H1 (cell line): ENCODE data around the gene TMEM30A. TPM values are rescaled to one million over a fixed set of nuclear protein-coding genes. Genes with fewer than 3 reads are reported as not detected.

Experiments used
- CTCF ChIA-PET: fragments of 300-600 bp; sonication (Branson Sonifier 250); formaldehyde crosslinking; loops from one replicate; lab custom pipeline; 2021; ENCODE audit not compliant: partially characterized antibody; lab: Charles Lee
- POLR2A ChIA-PET: fragments of 300-600 bp; sonication (Branson Sonifier 250); formaldehyde crosslinking; loops from one replicate; lab custom pipeline; 2021; ENCODE audit warnings: inconsistent platforms; ENCODE audit not compliant: partially characterized antibody; lab: Charles Lee
- DNase-seq, 2 experiments: peaks; one replicate each; pipeline versions ENCODE4 v3.0.0 to v3.0.0-alpha.2; 2010 to 2022; ENCODE audit warnings: low spot score in 2 of 2, low read depth in 1 of 2, mixed read lengths in 1 of 2
- FAIRE-seq: peaks from 2 replicates; lab custom pipeline; 2011; peaks lifted over from hg19 to GRCh38; lab: Jason Lieb, UNC
- H2AFZ ChIP-seq: 2 replicates; pipeline ENCODE4 v1.8.1; 2012; ENCODE audit warnings: low read length, inconsistent platforms
- H2AK5ac ChIP-seq: 2 replicates; pipeline ENCODE4 v1.6.1; 2013; ENCODE audit warnings: low read depth, low read length
- H2BK120ac ChIP-seq: replicated peaks from 2 replicates; pipeline ENCODE3; 2013; ENCODE audit warnings: low read depth, low read length, inconsistent platforms
- H2BK12ac ChIP-seq: 2 replicates; pipeline ENCODE4 v1.6.1; 2013; ENCODE audit warnings: low read depth, low read length
- H2BK15ac ChIP-seq: 2 replicates; pipeline ENCODE4 v1.6.1; 2013; ENCODE audit warnings: low read length
- H2BK20ac ChIP-seq: 2 replicates; pipeline ENCODE4 v1.6.1; 2013; ENCODE audit warnings: low read length
- H2BK5ac ChIP-seq: 2 replicates; pipeline ENCODE4 v1.6.1; 2013; ENCODE audit warnings: low read depth, low read length
- H3K14ac ChIP-seq: 2 replicates; pipeline ENCODE4 v1.6.1; 2013; ENCODE audit warnings: inconsistent platforms; ENCODE audit not compliant: insufficient read length
- H3K18ac ChIP-seq: 2 replicates; pipeline ENCODE4 v1.6.1; 2013; ENCODE audit warnings: low read length; ENCODE audit errors: extremely low read depth
- H3K23ac ChIP-seq: 2 replicates; pipeline ENCODE4 v1.6.1; 2013; ENCODE audit warnings: inconsistent platforms; ENCODE audit not compliant: insufficient read length
- H3K23me2 ChIP-seq: 2 replicates; pipeline ENCODE4 v1.6.1; 2013; ENCODE audit warnings: low read depth, low read length
- H3K27ac ChIP-seq: 2 replicates; pipeline ENCODE4 v1.6.1; 2011; ENCODE audit warnings: low read depth, low read length, inconsistent platforms
- H3K27me3 ChIP-seq, 4 experiments: replicated peaks in 1 of 4; 1 replicate in 1 of 4; 2 replicates in 3 of 4; pipeline versions ENCODE4 v1.6.1 to v1.8.1; 2011 to 2013; ENCODE audit warnings: low read length in 3 of 4, mild to moderate bottlenecking in 3 of 4, inconsistent platforms in 2 of 4, mixed read lengths in 2 of 4, moderate library complexity in 1 of 4; ENCODE audit not compliant: control insufficient read depth in 3 of 4, insufficient read depth in 3 of 4; ENCODE audit errors: extremely low read depth in 1 of 4
- H3K36me3 ChIP-seq, 4 experiments: 2 replicates each; pipeline versions ENCODE4 v1.6.1 to v1.8.1; 2011 to 2013; ENCODE audit warnings: mild to moderate bottlenecking in 4 of 4, low read length in 3 of 4, moderate library complexity in 2 of 4, control low read depth in 1 of 4, inconsistent platforms in 1 of 4; ENCODE audit not compliant: insufficient read depth in 4 of 4, control insufficient read depth in 2 of 4
- H3K4ac ChIP-seq: replicated peaks from 2 replicates; pipeline ENCODE3; 2013; ENCODE audit warnings: low read length, low read depth, mixed read lengths, inconsistent platforms; ENCODE audit not compliant: insufficient read length
- H3K4me1 ChIP-seq, 4 experiments: replicated peaks in 1 of 4; 1 replicate in 1 of 4; 2 replicates in 3 of 4; pipeline versions ENCODE4 v1.6.1 to v1.8.1; 2011 to 2013; ENCODE audit warnings: low read length in 3 of 4, inconsistent platforms in 2 of 4, mixed read lengths in 1 of 4; ENCODE audit not compliant: insufficient read depth in 4 of 4, control insufficient read depth in 3 of 4
- H3K4me2 ChIP-seq, 2 experiments: 2 replicates each; pipeline versions ENCODE4 v1.6.1 to v1.8.1; 2011 to 2013; ENCODE audit warnings: low read depth in 2 of 2, low read length in 2 of 2, control low read depth in 1 of 2, inconsistent platforms in 1 of 2, mild to moderate bottlenecking in 1 of 2; ENCODE audit not compliant: insufficient read depth in 1 of 2
- H3K4me3 ChIP-seq, 4 experiments: fragments of 200-600, 300-600 bp in 1 of 4; sonication (generic), shearing (Covaris generic), sonication (Bioruptor Twin) in 1 of 4; 2 replicates each; pipeline versions ENCODE4 v1.5.1 to v1.8.1; 2011 to 2016; ENCODE audit warnings: low read length in 4 of 4, low read depth in 3 of 4, control low read depth in 2 of 4, inconsistent platforms in 2 of 4, mild to moderate bottlenecking in 2 of 4, mixed read lengths in 1 of 4, moderate library complexity in 1 of 4; ENCODE audit not compliant: insufficient read depth in 2 of 4; ENCODE audit errors: extremely low read depth in 1 of 4
- H3K56ac ChIP-seq: replicated peaks from 2 replicates; pipeline ENCODE3; 2013; ENCODE audit warnings: low read depth, mild to moderate bottlenecking, mixed read lengths, low read length, inconsistent platforms; ENCODE audit not compliant: insufficient read length
- H3K79me1 ChIP-seq: 2 replicates; pipeline ENCODE4 v1.6.1; 2013; ENCODE audit warnings: low read depth, low read length, control low read depth
- H3K79me2 ChIP-seq, 2 experiments: 2 replicates each; pipeline versions ENCODE4 v1.6.1 to v1.8.1; 2012 to 2013; ENCODE audit warnings: low read length in 2 of 2, mild to moderate bottlenecking in 2 of 2, inconsistent platforms in 1 of 2; ENCODE audit not compliant: insufficient read depth in 2 of 2, control insufficient read depth in 1 of 2
- H3K9ac ChIP-seq, 4 experiments: replicated peaks in 1 of 4; 1 replicate in 1 of 4; 2 replicates in 3 of 4; pipeline versions ENCODE4 v1.6.1 to v1.8.1; 2011 to 2013; ENCODE audit warnings: low read depth in 3 of 4, low read length in 3 of 4, control low read depth in 2 of 4, mild to moderate bottlenecking in 2 of 4, moderate library complexity in 2 of 4, inconsistent platforms in 1 of 4; ENCODE audit errors: extremely low read depth in 1 of 4
- H3K9me3 ChIP-seq, 2 experiments: 2 replicates each; pipeline versions ENCODE4 v1.6.1 to v1.8.1; 2012 to 2013; ENCODE audit warnings: mild to moderate bottlenecking in 2 of 2, moderate library complexity in 2 of 2, control low read depth in 1 of 2, inconsistent platforms in 1 of 2, low read depth in 1 of 2, low read length in 1 of 2, mixed read lengths in 1 of 2; ENCODE audit not compliant: insufficient read depth in 2 of 2
- H4K20me1 ChIP-seq, 2 experiments: replicated peaks in 1 of 2; 2 replicates each; pipeline versions ENCODE3 to v1.8.1; 2011 to 2013; ENCODE audit warnings: inconsistent platforms in 2 of 2, low read length in 2 of 2, mild to moderate bottlenecking in 1 of 2; ENCODE audit not compliant: insufficient read depth in 2 of 2, control insufficient read depth in 1 of 2
- H4K5ac ChIP-seq: 2 replicates; pipeline ENCODE4 v1.6.1; 2013; ENCODE audit warnings: low read length, low read depth, mixed read lengths, inconsistent platforms; ENCODE audit not compliant: insufficient read length
- H4K8ac ChIP-seq: 2 replicates; pipeline ENCODE4 v1.8.0; 2013; ENCODE audit warnings: mild to moderate bottlenecking, moderate library complexity, low read length, inconsistent platforms; ENCODE audit not compliant: insufficient read depth; ENCODE audit errors: extremely low read depth
- H4K91ac ChIP-seq: replicated peaks from 2 replicates; pipeline ENCODE3; 2013; ENCODE audit warnings: low read length, mixed read lengths, inconsistent platforms; ENCODE audit not compliant: insufficient read length
- BCL11A ChIP-seq, 2 experiments: IDR thresholded peaks; one replicate each; pipeline ENCODE4 v1.6.1; 2011; ENCODE audit warnings: low read depth in 2 of 2, low read length in 2 of 2, mild to moderate bottlenecking in 2 of 2
- GABPA ChIP-seq: IDR thresholded peaks from 2 replicates; pipeline ENCODE4 v1.6.1; 2011; ENCODE audit warnings: mild to moderate bottlenecking, low read length, moderate library complexity, borderline replicate concordance; ENCODE audit not compliant: insufficient read depth
- RFX5 ChIP-seq: IDR thresholded peaks from 2 replicates; pipeline ENCODE4 v1.6.1; 2011; ENCODE audit warnings: low read depth, low read length, improper control_type of control experiment, borderline replicate concordance
- SAP30 ChIP-seq: fragments of 300-600 bp; sonication (generic); IDR thresholded peaks from 2 replicates; pipeline ENCODE4 v1.7.1; 2012; ENCODE audit warnings: low read length, moderate library complexity, mild to moderate bottlenecking, inconsistent platforms; ENCODE audit not compliant: insufficient read depth, insufficient replicate concordance
- WGBS, 2 experiments: shearing (Covaris generic) in 1 of 2; methylation state at CpG; one replicate each; pipeline versions ENCODE4 v1.1.6 to v1.1.7; 2013 to 2015; ENCODE audit warnings: low lambda C conversion rate in 2 of 2, mixed read lengths in 2 of 2, inconsistent platforms in 1 of 2, low coverage in 1 of 2, missing lambda C conversion rate in 1 of 2; ENCODE audit not compliant: insufficient replicate concordance in 2 of 2, insufficient coverage in 1 of 2, insufficient read length in 1 of 2; ENCODE audit errors: extremely low coverage in 1 of 2, missing lambda C conversion rate in 1 of 2; 5-methylcytosine and 5-hydroxymethylcytosine counted together
- polyA plus RNA-seq, 7 experiments: library from polyadenylated mRNA; depleted of rRNA in 3 of 7; stranded (reverse) in 5 of 7; unstranded in 2 of 7; fragments of >200 nt in 5 of 7; fragments of 200-250 nt in 2 of 7; gene quantifications; 1 replicate in 5 of 7; 2 replicates in 1 of 7; 4 replicates in 1 of 7; pipeline versions ENCODE4 v1.2.1 to v1.2.3, GENCODE V29; 2011 to 2013; ENCODE audit warnings: missing spikeins in 2 of 7, mixed read lengths in 2 of 7
- total RNA-seq: library from RNA; stranded (reverse); fragmentation: NEBNext Ultra II Directional; extraction: Animal tissue kit (Norgen Biotek cat#: 25700); gene quantifications from 2 replicates; pipeline ENCODE4 v1.2.1, GENCODE V29; 2021

Gene TMEM30A
- total and polyA plus RNA-seq, 2 of the 8 experiments (the other 6 are each of a cell fraction or from before 2014, with no cell fraction given) = 10.5 to 71.0 TPM

DNA sequence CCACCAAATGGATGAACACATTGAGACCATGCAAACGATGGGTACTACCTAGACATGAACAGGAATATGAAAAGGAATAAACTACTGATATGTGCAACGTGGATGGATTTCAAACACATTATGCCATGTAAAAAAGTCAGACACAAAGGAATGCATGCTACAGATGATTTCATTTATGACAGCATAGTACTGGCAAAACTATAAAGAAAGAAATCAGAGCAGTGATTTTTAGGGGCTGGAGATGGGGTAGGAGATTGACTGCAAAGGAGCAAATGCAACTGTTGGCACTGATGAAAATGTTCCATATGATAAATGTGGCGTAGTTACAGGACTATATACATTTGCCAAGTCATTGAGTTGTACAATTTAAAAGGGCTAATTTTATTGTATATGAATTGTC lies 65.3 kb downstream of the TMEM30A start:
- no peak overlapping the region for H2AK5ac ChIP-seq
- H2BK15ac ChIP-seq = no peak overlapping the region
- TF ChIP-seq BCL11A (IDR thresholded peaks at IDR 0.05; ENCODE audit: low read depth in 2 of 2, low read length in 2 of 2) = no peak
- no peak for TF ChIP-seq RFX5
- no peak for TF ChIP-seq GABPA
- no peak for TF ChIP-seq SAP30
- FAIRE-seq = no peak
- no peak for DNase-seq
- H3K9me3 ChIP-seq = no peaks in the 10 kb centered on the region
- H3K4me3 ChIP-seq = no peak overlapping the region
- no peak overlapping the region for H2BK20ac ChIP-seq
- H3K4me2 ChIP-seq = no peak overlapping the region
- H2BK5ac ChIP-seq = no peak overlapping the region
- H3K14ac ChIP-seq = no peak overlapping the region
- H4K91ac ChIP-seq = no peak overlapping the region
- no peaks in the 10 kb centered on the region for H4K20me1 ChIP-seq
- H3K56ac ChIP-seq = no peak overlapping the region
- no peak overlapping the region for H4K5ac ChIP-seq
- no peak overlapping the region for H3K18ac ChIP-seq
- H3K4me1 ChIP-seq = peaks cover 0 to 4% (median 0%) of the 10 kb centered on the region in 4 experiments; a peak in 1 of 7 replicates
- H4K8ac ChIP-seq = no peak overlapping the region
- ChIA-PET POLR2A (no interaction called here), CTCF (interaction anchor here (2.0 to 5.2 kb wide), 2 partner anchors 9 to 12 kb away, joined by 7 to 60 read pairs; no protein-coding TSS in a partner anchor)
- H3K27me3 ChIP-seq = no peaks in the 10 kb centered on the region
- 87% methylated on average over 3 of the region's 3 CpGs; no CpG with 5 or more reads in 1 of the 2 experiments for WGBS, 2 experiments
- H3K79me1 ChIP-seq = no peaks in the 10 kb centered on the region
- H3K23me2 ChIP-seq = no peaks in the 10 kb centered on the region
- H3K9ac ChIP-seq = no peak overlapping the region
- no peak overlapping the region for H2AFZ ChIP-seq
- H3K27ac ChIP-seq = no peak overlapping the region
- H3K23ac ChIP-seq = no peak overlapping the region
- H2BK12ac ChIP-seq = no peak overlapping the region
- no peaks in the 10 kb centered on the region for H3K79me2 ChIP-seq
- H2BK120ac ChIP-seq = no peak overlapping the region
- no peaks in the 10 kb centered on the region for H3K36me3 ChIP-seq
- no peak overlapping the region for H3K4ac ChIP-seq
